HG03139 (cell line): Measurements from ENCODE around the gene CDH15.
"Not testable (repeated sequence)": the region's sequence is repeated elsewhere in the genome, so short reads cannot be mapped to it uniquely, and the experiment has no call there.

ENCODE experiments used
- ATAC-seq: cut with Tn5 transposase; IDR thresholded peaks from one replicate; pipeline ENCODE4 v1.9.1; 2021; ENCODE audit not compliant: unreplicated experiment

The CDH15 gene

DNA sequence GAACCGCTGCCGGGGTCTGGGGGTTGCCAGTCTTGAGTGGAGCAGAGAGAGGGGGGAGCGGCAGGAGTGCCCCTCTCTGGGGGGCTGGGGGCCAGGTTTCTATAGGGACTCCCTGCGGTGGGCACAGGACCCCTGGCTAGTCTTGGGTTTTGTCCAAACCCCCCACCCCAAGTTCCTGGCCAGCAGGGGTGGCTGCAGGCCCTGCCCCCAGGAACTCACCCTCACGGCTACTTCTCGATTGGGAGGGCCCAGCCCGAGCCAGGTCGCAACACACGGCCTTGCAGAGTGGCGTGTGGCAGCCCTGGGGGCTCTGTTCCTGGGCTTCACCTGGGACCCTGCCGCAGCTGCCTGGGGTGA, 601 bp downstream of the CDH15 start:
- ATAC-seq, result no peak

DNA sequence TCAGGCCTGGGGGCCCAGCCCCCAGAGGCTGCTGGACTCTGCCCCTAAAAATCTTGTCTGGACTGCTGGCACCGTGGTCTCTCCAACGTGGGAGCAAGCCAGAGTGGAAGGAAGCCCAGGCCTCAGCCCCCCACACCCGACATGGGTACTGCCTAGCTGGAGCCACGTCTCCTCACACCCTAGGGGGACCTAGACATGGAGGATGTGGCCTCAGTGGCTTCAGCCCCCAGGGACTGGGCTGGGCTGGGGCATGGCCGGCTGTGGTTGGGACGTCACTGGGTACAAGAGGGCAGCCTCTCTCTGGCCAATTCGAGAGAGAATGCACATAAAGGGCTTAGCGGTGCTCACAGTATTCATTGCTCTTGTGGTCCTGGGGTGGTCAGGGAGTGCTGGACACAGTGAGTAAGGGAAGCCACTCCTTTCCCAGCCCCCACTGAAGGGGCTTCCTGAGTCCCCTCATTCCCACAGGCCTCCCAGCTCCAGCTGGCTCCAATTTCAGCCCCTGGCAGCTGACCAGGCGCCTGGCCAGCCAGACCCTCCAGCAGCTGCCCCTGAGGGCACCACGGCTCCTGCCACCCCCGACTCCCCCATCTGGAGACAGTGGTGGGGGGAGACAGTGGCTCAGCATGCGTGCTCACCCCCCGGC, 1.1 kb downstream of the CDH15 start:
- no peak for ATAC-seq

DNA sequence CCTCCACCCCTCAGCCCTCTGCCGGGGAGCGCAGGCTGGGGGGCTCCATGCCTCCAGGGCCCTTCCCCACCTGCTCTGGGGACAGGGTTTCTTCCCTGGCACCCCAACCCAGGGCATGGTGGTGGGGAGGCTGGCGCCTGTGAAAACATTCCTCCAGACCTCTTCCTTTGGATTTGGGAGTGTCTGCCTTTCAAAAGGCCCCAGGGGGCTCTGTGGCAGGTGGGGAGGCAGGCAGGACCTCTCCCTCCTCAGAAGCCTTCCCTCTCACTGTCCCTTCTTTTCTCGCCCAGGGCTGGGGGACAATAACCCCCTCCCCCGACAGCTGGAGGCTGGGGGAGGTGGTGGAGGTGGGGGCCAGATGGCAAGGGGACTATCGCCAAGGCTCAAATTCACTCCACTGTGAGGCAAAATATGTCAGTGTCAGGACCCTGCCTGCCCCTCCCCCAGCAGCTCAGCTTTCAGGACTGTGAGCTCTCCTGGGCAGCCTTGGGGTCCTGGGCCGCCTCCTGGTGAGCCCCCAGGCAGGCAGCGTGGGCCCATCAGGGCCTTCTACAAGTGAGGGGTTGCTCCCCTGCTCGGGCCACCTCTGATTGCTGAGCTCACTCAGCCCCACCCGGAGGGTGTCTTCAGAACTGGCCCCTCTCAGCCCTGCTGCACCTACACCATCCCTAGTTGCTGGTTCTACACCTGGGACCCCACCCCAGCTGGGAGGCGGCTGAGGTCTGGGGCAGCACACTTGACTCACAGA, 1.8 kb downstream of the CDH15 start:
- ATAC-seq, result no peak

- ATAC-seq, result no peak
These were observed 2.7 kb downstream of the CDH15 start for GRCh38 chr16:89174055-89174827.

DNA sequence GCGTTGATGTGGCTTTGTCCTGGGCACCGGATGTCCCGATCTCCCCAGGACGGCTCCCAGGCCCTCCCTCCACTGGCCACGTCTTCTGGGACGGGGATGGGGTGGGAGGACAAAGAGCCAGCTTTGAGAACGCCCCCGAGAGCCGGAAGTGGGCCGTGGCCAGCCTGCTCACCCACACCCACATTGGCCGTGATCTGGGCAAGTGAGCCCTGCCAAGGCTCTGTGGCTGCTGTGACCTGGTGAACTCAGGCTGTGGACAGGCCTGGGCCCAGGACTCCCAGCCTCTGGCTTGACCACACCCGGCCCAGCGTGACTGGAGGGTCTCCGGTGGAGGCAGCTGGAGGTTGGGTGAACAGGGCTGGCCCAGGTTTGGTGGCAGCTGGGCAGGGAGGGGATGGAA, 3.3 kb downstream of the CDH15 start:
- ATAC-seq, result no peak

GRCh38 chr16:89175280-89176146, 4.0 kb downstream of the CDH15 start:
- ATAC-seq, result no peak

DNA sequence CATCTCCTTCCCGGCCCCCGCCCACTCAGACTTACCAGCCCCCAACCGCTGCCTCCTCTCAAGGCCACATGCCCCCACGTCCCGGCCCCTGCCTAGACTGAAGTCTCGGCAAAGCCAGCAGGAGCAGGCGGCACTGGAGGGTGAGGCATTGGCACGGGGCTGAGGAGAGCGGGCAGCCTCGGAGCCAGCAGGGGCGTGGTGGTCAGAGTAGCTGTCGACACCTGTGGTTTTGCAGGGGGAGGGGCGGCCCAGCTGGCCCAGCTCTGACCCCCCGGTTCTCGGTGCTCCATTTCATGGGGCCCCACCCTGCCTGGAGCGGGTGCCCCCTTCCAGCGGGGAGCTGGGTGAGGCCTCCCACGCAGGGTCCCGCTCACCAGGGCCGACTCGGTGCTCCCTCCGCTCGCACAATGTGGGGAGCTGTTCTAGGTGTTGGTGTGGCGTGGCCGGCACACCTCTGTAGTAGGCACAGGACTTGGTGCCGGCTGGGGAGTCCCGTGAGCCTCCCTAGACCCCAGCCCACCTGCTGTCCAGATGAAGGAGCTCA, 4.7 kb downstream of the CDH15 start:
- no peak for ATAC-seq

GRCh38 chr16:89176717-89177116, 5.2 kb downstream of the CDH15 start:
- no peak for ATAC-seq

DNA sequence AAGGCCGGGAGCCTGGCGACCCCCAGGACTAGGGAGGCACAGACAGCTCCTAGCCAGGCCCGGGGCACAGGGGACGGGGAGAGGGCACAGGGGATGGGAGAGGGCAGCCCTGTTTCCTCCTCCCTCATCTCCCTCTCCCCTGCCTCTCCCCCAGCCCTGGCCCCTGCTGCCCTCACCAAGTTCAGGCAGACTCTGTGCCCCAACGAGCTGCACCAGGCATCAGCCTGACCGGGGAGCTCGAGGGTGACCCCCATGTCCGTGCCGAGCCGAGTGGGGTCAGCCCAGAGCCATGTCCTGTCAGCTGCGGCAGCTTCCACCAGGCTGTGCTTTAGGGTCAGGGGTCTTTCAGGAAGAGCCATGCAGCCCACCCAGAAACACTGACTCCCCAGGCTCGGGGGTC, 6.0 kb downstream of the CDH15 start:
- no peak for ATAC-seq

DNA sequence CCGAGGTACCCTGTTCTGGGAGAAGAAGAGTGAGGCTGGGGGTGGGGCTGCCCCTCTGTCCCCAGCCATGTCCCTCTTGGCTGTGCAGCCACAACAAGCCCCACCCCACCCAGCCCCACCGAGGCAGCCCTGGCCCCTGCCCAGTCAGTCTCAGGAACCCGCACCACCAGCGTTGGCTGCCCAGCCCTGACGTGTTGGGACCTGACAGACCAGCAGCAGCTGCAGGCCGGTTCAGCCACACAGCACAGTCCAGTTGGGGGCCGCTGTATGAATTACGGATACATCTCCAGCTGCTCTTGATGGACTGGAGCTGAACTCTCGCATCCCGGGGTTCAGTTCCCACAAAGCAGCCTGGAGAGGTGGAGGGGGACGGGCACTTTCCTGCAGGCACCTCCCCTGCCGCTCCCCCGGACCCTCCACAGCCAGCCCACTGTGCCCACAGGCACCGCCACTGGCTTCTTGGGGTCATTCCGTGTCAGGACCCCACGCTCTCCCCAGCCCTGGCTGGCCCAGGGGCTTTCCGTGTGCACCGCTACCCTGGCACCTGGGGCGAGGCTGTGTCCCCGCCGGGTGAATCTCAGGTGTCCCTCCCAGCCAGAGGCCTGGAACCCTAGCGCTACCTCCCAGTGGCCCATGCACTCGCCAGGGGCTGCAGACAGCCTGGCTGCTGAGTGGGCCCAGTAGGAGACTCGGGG, 7.1 kb downstream of the CDH15 start:
- no peak for ATAC-seq

DNA sequence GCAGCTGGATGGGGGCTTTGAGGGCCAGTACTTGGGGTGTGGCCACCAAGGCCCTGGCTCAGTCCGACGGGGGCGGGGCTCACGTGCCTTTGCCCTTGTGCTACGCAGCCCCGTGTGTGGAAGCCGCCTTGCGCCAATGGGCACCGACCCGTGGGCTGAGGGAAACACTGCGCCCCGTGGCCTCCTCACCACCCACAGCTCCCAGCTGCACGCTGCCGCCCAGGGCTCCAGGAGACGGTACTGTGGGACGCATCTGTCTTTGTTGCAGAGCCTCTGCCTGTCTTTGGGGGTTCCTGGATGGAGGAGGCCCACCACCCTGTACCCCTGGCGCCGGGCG, 7.6 kb downstream of the CDH15 start:
- no peak for ATAC-seq

DNA sequence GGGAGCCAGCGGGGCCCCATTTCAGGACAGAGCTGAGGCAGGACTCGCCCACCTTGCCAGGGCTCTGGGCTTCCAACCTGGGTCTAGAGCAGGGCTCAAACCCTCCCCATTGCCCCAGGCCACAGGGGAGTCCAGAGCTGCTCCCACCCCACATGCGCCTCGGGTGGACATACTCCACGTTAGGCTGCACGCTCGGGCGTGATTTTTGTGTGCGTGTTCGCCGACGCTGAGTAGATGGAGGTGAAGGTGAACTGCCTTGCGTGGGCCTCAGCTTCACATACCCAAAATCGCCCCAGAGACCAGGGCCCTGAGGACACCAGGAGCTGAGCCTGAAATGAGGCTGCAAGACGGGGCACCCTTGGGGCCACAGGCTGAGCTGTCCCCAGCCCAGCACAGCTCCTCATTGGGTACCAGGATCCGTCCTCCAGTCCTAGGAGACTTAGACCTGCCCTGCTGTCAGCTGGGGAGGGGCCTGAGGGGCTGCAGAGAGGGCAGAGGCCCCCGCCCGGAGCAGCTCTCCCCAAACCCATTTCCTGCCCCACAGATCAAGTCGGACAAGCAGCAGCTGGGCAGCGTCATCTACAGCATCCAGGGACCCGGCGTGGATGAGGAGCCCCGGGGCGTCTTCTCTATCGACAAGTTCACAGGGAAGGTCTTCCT, 8.2 kb downstream of the CDH15 start:
- ATAC-seq, result no peak

DNA sequence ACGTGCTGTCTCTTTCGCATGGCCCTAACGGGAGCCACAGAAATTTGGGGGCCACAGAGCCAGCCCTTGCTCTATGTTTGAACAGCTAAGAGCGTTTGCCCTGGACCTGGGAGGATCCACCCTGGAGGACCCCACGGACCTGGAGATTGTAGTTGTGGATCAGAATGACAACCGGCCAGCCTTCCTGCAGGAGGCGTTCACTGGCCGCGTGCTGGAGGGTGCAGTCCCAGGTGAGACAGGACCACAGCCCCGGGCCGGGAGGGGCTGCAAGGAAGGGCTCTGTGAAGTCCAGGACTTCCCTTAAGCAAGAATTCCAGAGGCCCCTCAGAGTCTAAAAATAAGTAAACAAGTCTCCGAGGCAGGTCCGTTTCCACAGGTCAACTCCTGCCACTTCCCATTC, 11.9 kb downstream of the CDH15 start:
- no peak for ATAC-seq

GRCh38 chr16:89183975-89184676, 12.6 kb downstream of the CDH15 start:
- no peak for ATAC-seq

DNA sequence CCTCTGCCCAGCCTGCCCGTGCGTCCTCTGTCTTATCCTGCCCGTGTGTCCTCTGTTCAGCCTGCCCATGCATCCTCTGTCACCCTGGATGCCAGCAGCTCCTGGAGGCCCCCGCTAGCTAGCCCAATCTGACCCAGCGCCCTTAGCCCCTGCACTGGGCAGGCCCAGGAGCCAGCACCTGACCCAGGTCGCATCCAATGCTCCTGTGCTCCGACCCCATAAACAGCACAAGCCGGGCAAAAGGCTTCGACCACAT, 13.1 kb downstream of the CDH15 start:
- no peak for ATAC-seq

DNA sequence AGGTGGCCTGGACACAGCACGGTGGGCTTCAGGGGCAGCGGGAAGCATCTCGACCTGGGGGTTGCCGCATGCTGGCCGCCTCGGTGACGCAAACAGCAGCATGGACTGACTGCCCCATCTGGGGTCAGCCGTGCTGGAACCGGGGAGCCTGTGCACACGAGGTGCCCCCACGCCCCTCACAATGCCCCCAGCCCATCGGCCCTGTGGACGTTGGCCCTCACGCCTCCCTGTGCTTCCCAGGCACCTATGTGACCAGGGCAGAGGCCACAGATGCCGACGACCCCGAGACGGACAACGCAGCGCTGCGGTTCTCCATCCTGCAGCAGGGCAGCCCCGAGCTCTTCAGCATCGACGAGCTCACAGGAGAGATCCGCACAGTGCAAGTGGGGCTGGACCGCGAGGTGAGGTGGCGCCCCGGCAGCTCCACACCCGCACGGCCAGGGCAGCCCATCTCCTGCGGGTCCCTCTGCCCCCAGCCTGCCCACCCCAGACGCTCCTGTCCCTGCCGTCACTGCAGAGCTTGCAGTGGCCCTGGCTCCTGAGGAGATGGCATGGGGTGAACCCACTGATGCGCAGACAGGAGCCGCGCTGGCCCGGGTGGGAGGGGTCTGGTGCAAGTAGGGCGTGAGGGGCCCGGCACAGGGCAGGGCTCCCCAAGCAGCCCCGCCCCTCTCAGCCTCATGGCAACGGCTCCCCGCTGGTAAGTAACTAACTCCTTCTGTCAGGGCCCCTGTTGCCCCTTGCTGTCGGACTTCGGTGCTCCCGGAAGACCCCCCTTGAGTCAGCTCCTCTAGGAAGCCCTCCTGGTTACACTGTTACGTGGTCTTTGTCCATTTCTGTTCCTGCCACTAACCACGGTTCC, 13.6 kb downstream of the CDH15 start:
- no peak for ATAC-seq

DNA sequence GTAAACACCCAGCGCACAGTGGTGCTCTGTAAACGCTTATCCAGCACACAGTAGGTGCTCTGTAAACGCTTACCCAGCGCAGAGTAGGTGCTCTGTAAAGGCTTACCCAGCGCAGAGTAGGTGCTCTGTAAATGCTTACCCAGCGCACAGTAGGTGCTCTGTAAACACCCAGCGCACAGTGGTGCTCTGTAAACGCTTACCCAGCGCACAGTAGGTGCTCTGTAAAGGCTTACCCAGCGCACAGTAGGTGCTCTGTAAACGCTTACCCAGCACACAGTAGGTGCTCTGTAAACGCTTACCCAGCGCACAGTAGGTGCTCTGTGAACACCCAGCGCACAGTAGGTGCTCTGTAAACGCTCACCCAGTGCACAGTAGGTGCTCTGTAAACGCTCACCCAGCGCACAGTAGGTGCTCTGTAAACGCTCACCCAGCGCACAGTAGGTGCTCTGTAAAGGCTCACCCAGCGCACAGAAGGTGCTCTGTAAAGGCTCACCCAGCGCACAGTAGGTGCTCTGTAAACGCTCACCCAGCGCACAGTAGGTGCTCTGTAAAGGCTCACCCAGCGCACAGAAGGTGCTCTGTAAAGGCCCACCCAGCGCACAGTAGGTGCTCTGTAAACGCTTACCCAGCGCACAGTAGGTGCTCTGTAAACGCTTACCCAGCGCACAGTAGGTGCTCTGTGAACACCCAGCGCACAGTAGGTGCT, 14.5 kb downstream of the CDH15 start:
- ATAC-seq, result not testable (repeated sequence)

GRCh38 chr16:89186593-89187031, 15.1 kb downstream of the CDH15 start:
- ATAC-seq, result not testable (repeated sequence)
